H1 (cell line): Measurements from ENCODE around the gene ARGLU1. TPM values are rescaled to one million over a fixed set of nuclear protein-coding genes. Genes with fewer than 3 reads are reported as not detected.

ENCODE experiments used
- CTCF ChIA-PET: fragments of 300-600 bp; sonication (Branson Sonifier 250); formaldehyde crosslinking; loops from one replicate; lab custom pipeline; 2021; ENCODE audit not compliant: partially characterized antibody; lab: Charles Lee
- POLR2A ChIA-PET: fragments of 300-600 bp; sonication (Branson Sonifier 250); formaldehyde crosslinking; loops from one replicate; lab custom pipeline; 2021; ENCODE audit warnings: inconsistent platforms; ENCODE audit not compliant: partially characterized antibody; lab: Charles Lee
- DNase-seq, 2 experiments: peaks; one replicate each; pipeline versions ENCODE4 v3.0.0 to v3.0.0-alpha.2; 2010 to 2022; ENCODE audit warnings: low spot score in 2 of 2, low read depth in 1 of 2, mixed read lengths in 1 of 2
- FAIRE-seq: peaks from 2 replicates; lab custom pipeline; 2011; peaks lifted over from hg19 to GRCh38; lab: Jason Lieb, UNC
- H2AFZ ChIP-seq: 2 replicates; pipeline ENCODE4 v1.8.1; 2012; ENCODE audit warnings: low read length, inconsistent platforms
- H2AK5ac ChIP-seq: 2 replicates; pipeline ENCODE4 v1.6.1; 2013; ENCODE audit warnings: low read depth, low read length
- H2BK120ac ChIP-seq: replicated peaks from 2 replicates; pipeline ENCODE3; 2013; ENCODE audit warnings: low read depth, low read length, inconsistent platforms
- H2BK12ac ChIP-seq: 2 replicates; pipeline ENCODE4 v1.6.1; 2013; ENCODE audit warnings: low read depth, low read length
- H2BK15ac ChIP-seq: 2 replicates; pipeline ENCODE4 v1.6.1; 2013; ENCODE audit warnings: low read length
- H2BK20ac ChIP-seq: 2 replicates; pipeline ENCODE4 v1.6.1; 2013; ENCODE audit warnings: low read length
- H2BK5ac ChIP-seq: 2 replicates; pipeline ENCODE4 v1.6.1; 2013; ENCODE audit warnings: low read depth, low read length
- H3K14ac ChIP-seq: 2 replicates; pipeline ENCODE4 v1.6.1; 2013; ENCODE audit warnings: inconsistent platforms; ENCODE audit not compliant: insufficient read length
- H3K18ac ChIP-seq: 2 replicates; pipeline ENCODE4 v1.6.1; 2013; ENCODE audit warnings: low read length; ENCODE audit errors: extremely low read depth
- H3K23ac ChIP-seq: 2 replicates; pipeline ENCODE4 v1.6.1; 2013; ENCODE audit warnings: inconsistent platforms; ENCODE audit not compliant: insufficient read length
- H3K23me2 ChIP-seq: 2 replicates; pipeline ENCODE4 v1.6.1; 2013; ENCODE audit warnings: low read depth, low read length
- H3K27ac ChIP-seq: 2 replicates; pipeline ENCODE4 v1.6.1; 2011; ENCODE audit warnings: low read depth, low read length, inconsistent platforms
- H3K27me3 ChIP-seq, 4 experiments: replicated peaks in 1 of 4; 1 replicate in 1 of 4; 2 replicates in 3 of 4; pipeline versions ENCODE4 v1.6.1 to v1.8.1; 2011 to 2013; ENCODE audit warnings: low read length in 3 of 4, mild to moderate bottlenecking in 3 of 4, inconsistent platforms in 2 of 4, mixed read lengths in 2 of 4, moderate library complexity in 1 of 4; ENCODE audit not compliant: control insufficient read depth in 3 of 4, insufficient read depth in 3 of 4; ENCODE audit errors: extremely low read depth in 1 of 4
- H3K36me3 ChIP-seq, 4 experiments: 2 replicates each; pipeline versions ENCODE4 v1.6.1 to v1.8.1; 2011 to 2013; ENCODE audit warnings: mild to moderate bottlenecking in 4 of 4, low read length in 3 of 4, moderate library complexity in 2 of 4, control low read depth in 1 of 4, inconsistent platforms in 1 of 4; ENCODE audit not compliant: insufficient read depth in 4 of 4, control insufficient read depth in 2 of 4
- H3K4ac ChIP-seq: replicated peaks from 2 replicates; pipeline ENCODE3; 2013; ENCODE audit warnings: low read length, low read depth, mixed read lengths, inconsistent platforms; ENCODE audit not compliant: insufficient read length
- H3K4me1 ChIP-seq, 4 experiments: replicated peaks in 1 of 4; 1 replicate in 1 of 4; 2 replicates in 3 of 4; pipeline versions ENCODE4 v1.6.1 to v1.8.1; 2011 to 2013; ENCODE audit warnings: low read length in 3 of 4, inconsistent platforms in 2 of 4, mixed read lengths in 1 of 4; ENCODE audit not compliant: insufficient read depth in 4 of 4, control insufficient read depth in 3 of 4
- H3K4me2 ChIP-seq, 2 experiments: 2 replicates each; pipeline versions ENCODE4 v1.6.1 to v1.8.1; 2011 to 2013; ENCODE audit warnings: low read depth in 2 of 2, low read length in 2 of 2, control low read depth in 1 of 2, inconsistent platforms in 1 of 2, mild to moderate bottlenecking in 1 of 2; ENCODE audit not compliant: insufficient read depth in 1 of 2
- H3K4me3 ChIP-seq, 4 experiments: fragments of 200-600, 300-600 bp in 1 of 4; sonication (generic), shearing (Covaris generic), sonication (Bioruptor Twin) in 1 of 4; 2 replicates each; pipeline versions ENCODE4 v1.5.1 to v1.8.1; 2011 to 2016; ENCODE audit warnings: low read length in 4 of 4, low read depth in 3 of 4, control low read depth in 2 of 4, inconsistent platforms in 2 of 4, mild to moderate bottlenecking in 2 of 4, mixed read lengths in 1 of 4, moderate library complexity in 1 of 4; ENCODE audit not compliant: insufficient read depth in 2 of 4; ENCODE audit errors: extremely low read depth in 1 of 4
- H3K56ac ChIP-seq: replicated peaks from 2 replicates; pipeline ENCODE3; 2013; ENCODE audit warnings: low read depth, mild to moderate bottlenecking, mixed read lengths, low read length, inconsistent platforms; ENCODE audit not compliant: insufficient read length
- H3K79me1 ChIP-seq: 2 replicates; pipeline ENCODE4 v1.6.1; 2013; ENCODE audit warnings: low read depth, low read length, control low read depth
- H3K79me2 ChIP-seq, 2 experiments: 2 replicates each; pipeline versions ENCODE4 v1.6.1 to v1.8.1; 2012 to 2013; ENCODE audit warnings: low read length in 2 of 2, mild to moderate bottlenecking in 2 of 2, inconsistent platforms in 1 of 2; ENCODE audit not compliant: insufficient read depth in 2 of 2, control insufficient read depth in 1 of 2
- H3K9ac ChIP-seq, 4 experiments: replicated peaks in 1 of 4; 1 replicate in 1 of 4; 2 replicates in 3 of 4; pipeline versions ENCODE4 v1.6.1 to v1.8.1; 2011 to 2013; ENCODE audit warnings: low read depth in 3 of 4, low read length in 3 of 4, control low read depth in 2 of 4, mild to moderate bottlenecking in 2 of 4, moderate library complexity in 2 of 4, inconsistent platforms in 1 of 4; ENCODE audit errors: extremely low read depth in 1 of 4
- H3K9me3 ChIP-seq, 2 experiments: 2 replicates each; pipeline versions ENCODE4 v1.6.1 to v1.8.1; 2012 to 2013; ENCODE audit warnings: mild to moderate bottlenecking in 2 of 2, moderate library complexity in 2 of 2, control low read depth in 1 of 2, inconsistent platforms in 1 of 2, low read depth in 1 of 2, low read length in 1 of 2, mixed read lengths in 1 of 2; ENCODE audit not compliant: insufficient read depth in 2 of 2
- H4K20me1 ChIP-seq, 2 experiments: replicated peaks in 1 of 2; 2 replicates each; pipeline versions ENCODE3 to v1.8.1; 2011 to 2013; ENCODE audit warnings: inconsistent platforms in 2 of 2, low read length in 2 of 2, mild to moderate bottlenecking in 1 of 2; ENCODE audit not compliant: insufficient read depth in 2 of 2, control insufficient read depth in 1 of 2
- H4K5ac ChIP-seq: 2 replicates; pipeline ENCODE4 v1.6.1; 2013; ENCODE audit warnings: low read length, low read depth, mixed read lengths, inconsistent platforms; ENCODE audit not compliant: insufficient read length
- H4K8ac ChIP-seq: 2 replicates; pipeline ENCODE4 v1.8.0; 2013; ENCODE audit warnings: mild to moderate bottlenecking, moderate library complexity, low read length, inconsistent platforms; ENCODE audit not compliant: insufficient read depth; ENCODE audit errors: extremely low read depth
- H4K91ac ChIP-seq: replicated peaks from 2 replicates; pipeline ENCODE3; 2013; ENCODE audit warnings: low read length, mixed read lengths, inconsistent platforms; ENCODE audit not compliant: insufficient read length
- RAD21 ChIP-seq, 2 experiments: IDR thresholded peaks in 1 of 2; conservative IDR thresholded peaks in 1 of 2; 2 replicates each; pipeline ENCODE4 v1.6.1; 2011; ENCODE audit warnings: low read depth in 2 of 2, low read length in 2 of 2, improper control_type of control experiment in 1 of 2, inconsistent platforms in 1 of 2, mild to moderate bottlenecking in 1 of 2, moderate library complexity in 1 of 2
- WGBS, 2 experiments: shearing (Covaris generic) in 1 of 2; methylation state at CpG; one replicate each; pipeline versions ENCODE4 v1.1.6 to v1.1.7; 2013 to 2015; ENCODE audit warnings: low lambda C conversion rate in 2 of 2, mixed read lengths in 2 of 2, inconsistent platforms in 1 of 2, low coverage in 1 of 2, missing lambda C conversion rate in 1 of 2; ENCODE audit not compliant: insufficient replicate concordance in 2 of 2, insufficient coverage in 1 of 2, insufficient read length in 1 of 2; ENCODE audit errors: extremely low coverage in 1 of 2, missing lambda C conversion rate in 1 of 2; 5-methylcytosine and 5-hydroxymethylcytosine counted together
- polyA plus RNA-seq, 7 experiments: library from polyadenylated mRNA; depleted of rRNA in 3 of 7; stranded (reverse) in 5 of 7; unstranded in 2 of 7; fragments of >200 nt in 5 of 7; fragments of 200-250 nt in 2 of 7; gene quantifications; 1 replicate in 5 of 7; 2 replicates in 1 of 7; 4 replicates in 1 of 7; pipeline versions ENCODE4 v1.2.1 to v1.2.3, GENCODE V29; 2011 to 2013; ENCODE audit warnings: missing spikeins in 2 of 7, mixed read lengths in 2 of 7
- total RNA-seq: library from RNA; stranded (reverse); fragmentation: NEBNext Ultra II Directional; extraction: Animal tissue kit (Norgen Biotek cat#: 25700); gene quantifications from 2 replicates; pipeline ENCODE4 v1.2.1, GENCODE V29; 2021

The ARGLU1 gene
- total and polyA plus RNA-seq, 2 of the 8 experiments (the other 6 are each of a cell fraction or from before 2014, with no cell fraction given), result 47.8 to 84.9 TPM

DNA sequence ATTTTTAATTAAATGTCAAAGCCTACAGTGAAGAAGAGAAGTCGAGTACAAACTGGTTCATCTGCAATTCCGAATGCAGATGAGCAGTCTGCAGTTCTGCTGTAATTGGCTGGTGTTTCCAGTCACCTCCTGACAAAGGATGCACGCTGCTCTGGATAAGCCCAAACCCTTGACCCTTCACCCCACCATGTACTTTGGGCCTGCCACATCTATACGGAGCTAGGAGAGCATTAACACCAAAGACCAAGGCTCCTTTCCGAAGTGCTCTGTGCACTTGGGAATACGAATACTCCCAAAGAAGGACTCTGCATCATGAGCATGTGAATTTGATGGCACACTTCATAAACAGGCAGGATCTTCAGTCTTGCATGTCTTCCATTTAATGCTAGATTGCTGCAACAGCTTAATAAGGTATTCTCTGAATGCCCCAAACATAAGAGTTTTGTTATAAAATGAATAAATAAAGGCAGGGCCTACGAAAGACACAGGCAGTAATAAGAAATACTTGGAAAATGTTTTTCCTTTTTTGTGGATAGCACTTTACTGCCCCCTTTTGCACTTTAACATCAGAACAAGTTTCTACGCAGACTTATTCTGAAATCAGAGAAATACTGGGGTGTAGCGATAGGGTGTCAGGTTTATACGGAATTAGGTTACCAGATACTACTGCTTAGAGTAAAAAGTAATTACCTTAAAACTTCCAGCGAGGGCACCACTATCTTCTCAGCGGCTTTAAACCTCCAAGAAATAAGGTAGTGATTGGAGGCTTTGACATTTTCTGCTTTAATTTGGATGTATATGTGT, 47.5 kb downstream of the ARGLU1 start:
- H3K36me3 ChIP-seq, result no peaks in the 10 kb centered on the region
- no peak overlapping the region for H3K4me3 ChIP-seq
- no peak overlapping the region for H2BK120ac ChIP-seq
- H2AFZ ChIP-seq, result no peak overlapping the region
- no peak overlapping the region for H2AK5ac ChIP-seq
- no peak overlapping the region; the same call in 1 of the 2 replicates for H3K18ac ChIP-seq
- no peak overlapping the region for H2BK15ac ChIP-seq
- no peaks in the 10 kb centered on the region for H3K27me3 ChIP-seq
- no peak overlapping the region for H3K14ac ChIP-seq
- no peak for DNase-seq
- H3K79me2 ChIP-seq, result peaks cover 0 to 75% of the 10 kb centered on the region in 2 experiments; a peak in 2 of 4 replicates
- ChIA-PET CTCF (interaction anchor here (1.0 to 1.6 kb wide), 3 partner anchors 9 to 439 kb away, joined by 3 to 4 read pairs (median 3); no protein-coding TSS in a partner anchor), POLR2A (no interaction called here)
- H3K4me1 ChIP-seq, result peaks cover 3 to 17% (median 7%) of the 10 kb centered on the region in 4 experiments; a peak in 5 of 7 replicates
- no peak overlapping the region; the same call in 1 of the 2 replicates for H2BK20ac ChIP-seq
- no peak overlapping the region for H4K8ac ChIP-seq
- no peak overlapping the region for H3K4ac ChIP-seq
- no peak overlapping the region for H3K27ac ChIP-seq
- no peak overlapping the region for H2BK12ac ChIP-seq
- no peaks in the 10 kb centered on the region for H3K9me3 ChIP-seq
- H2BK5ac ChIP-seq, result no peak overlapping the region
- H3K9ac ChIP-seq, result no peak overlapping the region
- no peak overlapping the region for H3K56ac ChIP-seq
- WGBS, 2 experiments, result 72% methylated on average over 12 of the region's 12 CpGs; no CpG with 5 or more reads in 1 of the 2 experiments
- H4K5ac ChIP-seq, result no peak overlapping the region
- FAIRE-seq, result peak; percentile 19
- no peaks in the 10 kb centered on the region; the same call in 1 of the 2 replicates for H3K79me1 ChIP-seq
- H3K23ac ChIP-seq, result no peak overlapping the region
- peaks cover 0 to 5% of the 10 kb centered on the region in 2 experiments for H4K20me1 ChIP-seq
- H3K4me2 ChIP-seq, result peak overlapping the region in 1 of 2 experiments; percentile 17; a peak in 2 of 4 replicates
- no peak overlapping the region for H4K91ac ChIP-seq
- H3K23me2 ChIP-seq, result no peaks in the 10 kb centered on the region
- peak; percentile 49 to 50 for TF ChIP-seq RAD21 (IDR thresholded peaks at IDR 0.05 in 1 of 2, conservative IDR thresholded peaks at IDR 0.05 in 1 of 2; ENCODE audit: low read depth in 2 of 2, low read length in 2 of 2)
